Stimulated activated CD8-positive, alpha-beta memory T cell treated with anti-CD3 and anti-CD28 coated beads, Interleukin-12 subunit alpha, Interleukin-12 subunit beta, amount 100 ng/mL, for 1 hour (primary cell): ENCODE measurements around the gene NLRP11.
"Not testable (repeated sequence)": the region's sequence is repeated elsewhere in the genome, so short reads cannot be mapped to it uniquely, and the experiment has no call there.

Source experiments
- DNase-seq: peaks from one replicate; pipeline ENCODE4 v3.0.0-alpha.2; 2020; ENCODE audit warnings: low read depth

Gene NLRP11

GRCh38 chr19:55778331-55778730 is 53.5 kb downstream of the NLRP11 start:
- no peak for DNase-seq

- no peak for DNase-seq
These were observed 54.3 kb downstream of the NLRP11 start for GRCh38 chr19:55777528-55777927.

DNA sequence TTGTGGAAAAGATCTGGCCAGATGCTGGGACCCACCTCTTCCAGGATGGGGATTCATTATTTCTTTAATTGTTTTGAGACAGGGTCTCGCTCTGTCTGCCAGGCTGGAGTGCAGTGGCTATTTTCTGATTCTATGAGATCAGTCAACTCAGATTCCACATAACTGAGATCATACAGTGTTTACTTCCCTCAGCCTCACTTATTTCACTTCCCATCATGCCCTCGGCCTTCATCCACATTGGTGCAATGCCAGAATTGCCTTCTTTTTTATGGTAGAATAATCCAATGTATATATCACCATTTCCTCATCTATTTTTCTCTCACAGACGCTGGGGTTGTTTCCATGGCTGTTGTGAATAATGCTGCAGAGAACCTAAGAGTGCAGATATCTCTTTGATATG is 62.2 kb downstream of the NLRP11 start:
- DNase-seq, result not testable (repeated sequence)

GRCh38 chr19:55768818-55769217 is 63.0 kb downstream of the NLRP11 start, which contains the start of gene RFPL4AL1:
Gene RFPL4AL1, plus strand, starts transcription at chr19:55769118. Its CDS starts 2,687 bp downstream, at chr19:55771805.
- DNase-seq, result not testable (repeated sequence)

DNA sequence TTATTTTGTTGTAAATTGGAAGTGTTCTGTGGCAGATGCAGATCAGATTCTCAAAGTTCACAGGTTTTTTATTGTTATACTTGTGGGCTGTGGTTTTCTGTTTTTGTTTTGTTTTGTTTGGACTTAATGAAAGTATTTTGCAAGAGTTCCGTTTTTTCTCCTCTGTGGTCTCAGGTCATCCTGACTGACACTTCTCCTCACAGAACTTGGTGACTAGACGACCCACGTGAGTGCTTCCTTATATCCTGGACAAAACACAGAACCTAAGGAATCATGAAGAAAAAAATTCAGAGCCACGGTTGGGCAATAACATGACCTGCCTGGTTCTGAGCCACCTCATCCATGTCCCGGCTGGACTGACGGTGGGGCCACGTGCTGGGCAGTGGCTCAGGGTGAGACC is 65.3 kb downstream of the NLRP11 start:
- no peak for DNase-seq

DNA sequence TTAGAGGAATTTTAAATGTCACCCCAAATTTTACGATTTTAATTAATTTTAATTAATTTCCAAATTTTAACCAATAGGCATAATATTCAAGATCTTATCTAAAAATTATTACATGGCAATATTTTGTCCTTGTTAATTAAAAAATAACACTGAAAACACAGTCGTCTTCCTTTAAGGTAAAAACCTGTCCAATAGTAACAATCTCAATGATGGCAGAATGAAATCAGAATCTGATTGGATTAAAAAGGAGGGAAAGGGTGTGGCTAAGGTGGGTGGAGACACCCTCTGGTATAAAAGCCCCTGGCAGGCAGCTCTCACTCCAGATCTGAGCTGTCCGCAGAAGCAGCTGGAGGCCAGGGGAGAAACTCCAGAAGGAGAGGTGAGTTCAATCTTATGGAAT is 73.0 kb downstream of the NLRP11 start, which contains the start of gene RFPL4A:
RFPL4A (plus strand) TSS at position 301 of the 400 bp plus-strand sequence. CDS start 2,704 bp downstream, outside the sequence.
- not testable (repeated sequence) for DNase-seq

DNA sequence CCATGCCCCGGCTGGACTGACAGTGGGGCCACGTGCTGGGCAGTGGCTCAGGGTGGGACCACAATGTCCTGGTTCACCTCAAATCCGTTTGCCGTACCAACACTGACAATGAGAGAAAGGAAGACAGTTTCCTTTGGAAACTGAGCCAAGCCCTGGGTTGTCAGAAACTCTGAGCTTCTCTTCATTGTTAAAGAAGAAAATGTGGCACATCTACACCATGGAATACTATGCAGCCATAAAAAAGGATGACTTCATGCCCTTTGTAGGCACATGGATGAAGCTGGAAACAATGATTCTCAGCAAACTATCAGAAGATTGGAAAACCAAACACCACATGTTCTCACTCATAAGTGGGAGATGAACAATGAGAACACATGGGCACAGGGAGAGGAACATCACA is 75.0 kb downstream of the NLRP11 start:
- not testable (repeated sequence) for DNase-seq

- DNase-seq, result no peak
These were observed 78.4 kb downstream of the NLRP11 start for GRCh38 chr19:55753401-55753800.

GRCh38 chr19:55750715-55751114 is 81.1 kb downstream of the NLRP11 start:
- no peak for DNase-seq

DNA sequence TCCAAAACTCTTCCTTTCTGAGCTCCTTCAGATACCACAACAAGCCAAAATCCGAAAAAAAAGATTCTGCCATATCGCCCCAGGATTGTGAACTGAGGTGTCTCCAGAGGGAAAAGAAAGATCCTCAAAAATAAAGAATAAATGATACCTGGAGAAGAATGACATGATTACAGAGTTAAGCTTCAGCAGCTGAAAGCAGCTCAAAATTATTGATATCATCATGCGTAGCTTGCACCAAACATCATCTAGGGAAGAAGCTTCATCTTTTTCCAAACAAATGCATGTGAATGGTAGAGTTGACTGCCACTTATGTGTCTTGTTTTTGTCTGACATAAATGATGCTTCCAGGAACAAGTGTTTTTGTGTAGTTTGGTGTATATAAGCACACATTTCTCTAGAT is 93.5 kb downstream of the NLRP11 start, which contains the start of gene NLRP9:
NLRP9 (minus strand) TSS at position 101 of the 400 bp plus-strand sequence; CDS start at position 73, 28 bp downstream.
- no peak for DNase-seq
